ENCODE results near the gene KRT20. TPM values are rescaled to one million over a fixed set of nuclear protein-coding genes. Genes with fewer than 3 reads are reported as not detected.

KRT20 gene
- total RNA-seq, 1 experiment from 2014 or later, result not detected

DNA sequence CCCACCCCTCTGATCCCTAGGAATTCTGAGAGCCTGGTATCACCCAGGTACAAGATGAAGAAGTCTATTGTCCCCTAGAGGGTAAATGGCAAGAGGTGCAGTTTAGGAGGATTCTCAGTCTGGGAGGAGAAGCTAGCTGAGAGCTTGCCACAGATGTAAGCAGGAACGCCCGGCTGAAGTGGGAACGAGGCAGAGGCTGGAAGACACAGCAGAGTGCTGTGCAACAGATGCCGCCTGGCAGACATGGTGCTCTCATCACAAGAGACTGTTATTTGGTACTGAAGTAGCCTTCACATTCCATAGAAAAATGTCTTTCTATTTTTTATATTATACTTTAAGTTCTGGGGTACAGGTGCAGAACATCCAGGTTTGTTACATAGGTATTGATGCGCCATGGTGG, 20.3 kb upstream of the KRT20 start:
- H3K9ac ChIP-seq (ENCODE audit: extremely low read depth, insufficient read length, low read length), result no peak overlapping the region
- H3K27me3 Mint-ChIP-seq (ENCODE audit: low read depth), result peaks cover 4% of the 10 kb centered on the region

More for the DNA sequence above, 20.3 kb upstream of the KRT20 start:
- TF ChIP-seq, protein P1, sequence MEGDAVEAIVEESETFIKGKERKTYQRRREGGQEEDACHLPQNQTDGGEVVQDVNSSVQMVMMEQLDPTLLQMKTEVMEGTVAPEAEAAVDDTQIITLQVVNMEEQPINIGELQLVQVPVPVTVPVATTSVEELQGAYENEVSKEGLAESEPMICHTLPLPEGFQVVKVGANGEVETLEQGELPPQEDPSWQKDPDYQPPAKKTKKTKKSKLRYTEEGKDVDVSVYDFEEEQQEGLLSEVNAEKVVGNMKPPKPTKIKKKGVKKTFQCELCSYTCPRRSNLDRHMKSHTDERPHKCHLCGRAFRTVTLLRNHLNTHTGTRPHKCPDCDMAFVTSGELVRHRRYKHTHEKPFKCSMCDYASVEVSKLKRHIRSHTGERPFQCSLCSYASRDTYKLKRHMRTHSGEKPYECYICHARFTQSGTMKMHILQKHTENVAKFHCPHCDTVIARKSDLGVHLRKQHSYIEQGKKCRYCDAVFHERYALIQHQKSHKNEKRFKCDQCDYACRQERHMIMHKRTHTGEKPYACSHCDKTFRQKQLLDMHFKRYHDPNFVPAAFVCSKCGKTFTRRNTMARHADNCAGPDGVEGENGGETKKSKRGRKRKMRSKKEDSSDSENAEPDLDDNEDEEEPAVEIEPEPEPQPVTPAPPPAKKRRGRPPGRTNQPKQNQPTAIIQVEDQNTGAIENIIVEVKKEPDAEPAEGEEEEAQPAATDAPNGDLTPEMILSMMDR (conservative IDR thresholded peaks at IDR 0.05), result no peak
- Histone ChIP-seq H4K91ac (ENCODE audit: insufficient read length, low read depth, low read length) (no peak overlapping the region), H2BK120ac (ENCODE audit: low read depth, low read length, poor library complexity, severe bottlenecking) (no peak overlapping the region), H3K56ac (ENCODE audit: insufficient read length, low read depth, low read length) (no peak overlapping the region), H2AK5ac (ENCODE audit: insufficient read length, low read length) (no peak overlapping the region), H2BK20ac (ENCODE audit: low read depth, low read length, poor library complexity, severe bottlenecking) (no peak overlapping the region), H3K79me1 (ENCODE audit: insufficient read depth, low read depth, low read length, poor library complexity, severe bottlenecking) (no peaks in the 10 kb centered on the region), H3K23me2 (ENCODE audit: insufficient read length, low read depth, low read length, poor library complexity, severe bottlenecking) (no peaks in the 10 kb centered on the region), H2BK15ac (ENCODE audit: low read depth, low read length) (no peak overlapping the region), H3K4me2 (ENCODE audit: insufficient read depth, insufficient read length, low read length) (no peak overlapping the region), H3K27me3 (ENCODE audit: insufficient read depth, low read length) (no peaks in the 10 kb centered on the region), H4K8ac (replicated peaks; ENCODE audit: insufficient read length, low read depth, low read length) (no peak overlapping the region), H3K4ac (ENCODE audit: low read depth, low read length) (no peak overlapping the region), H2BK12ac (ENCODE audit: insufficient read length, low read depth, low read length) (no peak overlapping the region), H3K9me3 (ENCODE audit: control insufficient read depth, low read depth, low read length) (no peaks in the 10 kb centered on the region), H3K14ac (ENCODE audit: insufficient read depth, low read length) (no peak overlapping the region), H3K27ac (ENCODE audit: insufficient read length, low read depth, low read length) (no peak overlapping the region), H3K23ac (ENCODE audit: insufficient read length, low read depth, low read length) (no peak overlapping the region), H3T11ph (ENCODE audit: low read length) (no peak overlapping the region), H2BK5ac (ENCODE audit: insufficient read length, low read length) (no peak overlapping the region), H3K79me2 (ENCODE audit: insufficient read depth, low read length) (no peaks in the 10 kb centered on the region), H3K4me1 (ENCODE audit: insufficient read depth, low read length) (0 out of 2 replicates have a peak, but pooled peaks cover 2% of the 10 kb centered on the region), H4K20me1 (ENCODE audit: control insufficient read depth, insufficient read depth, insufficient read length) (no peaks in the 10 kb centered on the region), H3K18ac (ENCODE audit: insufficient read length, low read depth, low read length) (no peak overlapping the region), H4K5ac (ENCODE audit: insufficient read length, low read depth, low read length) (no peak overlapping the region), H2AFZ (ENCODE audit: low read length) (no peak overlapping the region)
- no peak overlapping the region for H3K4me3 Mint-ChIP-seq
- DNase-seq, result no peak
- peaks cover 18 to 43% of the 10 kb centered on the region in 2 experiments for H3K4me1 Mint-ChIP-seq
- no CpG with 5 or more reads among the region's 5 CpGs for WGBS (ENCODE audit: extremely low coverage, insufficient read length, low lambda C conversion rate)
- no peaks in the 10 kb centered on the region for H3K9me3 Mint-ChIP-seq
- no peak overlapping the region; a peak in 1 of 7 replicates for H3K27ac Mint-ChIP-seq
- no peaks in the 10 kb centered on the region for H3K36me3 Mint-ChIP-seq (ENCODE audit: insufficient read depth in 1 of 3, low read depth in 3 of 3)

Data from H9 (cell line).